ENCODE data around the gene MAPT. TPM values are rescaled to one million over a fixed set of nuclear protein-coding genes. Genes with fewer than 3 reads are reported as not detected.

The MAPT gene
- total RNA-seq, 1 donor from 2014 or later: 2.9 TPM

DNA sequence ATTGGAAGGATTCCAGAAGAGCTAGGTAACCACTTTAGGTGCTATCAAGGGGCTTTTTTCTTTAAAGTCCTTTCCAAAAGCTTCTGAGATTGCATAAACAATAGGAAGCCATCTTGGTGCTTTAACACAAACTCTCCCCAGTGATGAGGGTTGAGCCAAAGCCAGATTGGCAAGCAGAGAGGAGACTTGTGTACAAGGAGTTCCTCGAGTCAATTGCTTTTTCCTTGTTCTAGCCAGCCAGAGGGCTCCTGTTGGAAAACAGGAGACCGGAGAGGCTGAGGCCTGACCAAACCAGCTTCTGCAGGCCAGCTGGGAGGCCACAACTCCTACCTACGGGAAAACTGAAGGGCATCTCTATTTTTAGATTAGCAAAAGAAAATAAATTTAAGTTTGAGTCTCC, 46.5 kb downstream of the MAPT start:
- H3K4me3 Mint-ChIP-seq (ENCODE audit: unreplicated experiment): no peak overlapping the region
- H3K27ac Mint-ChIP-seq (ENCODE audit: unreplicated experiment): no peak overlapping the region
- peaks cover 5% of the 10 kb centered on the region for H3K4me1 Mint-ChIP-seq (ENCODE audit: low read depth)
- H3K27me3 Mint-ChIP-seq (ENCODE audit: low read depth): peaks cover 47% of the 10 kb centered on the region
- H3K36me3 Mint-ChIP-seq (ENCODE audit: low read depth): no peaks in the 10 kb centered on the region
- no peaks in the 10 kb centered on the region for H3K9me3 Mint-ChIP-seq (ENCODE audit: low read depth)
- DNase-seq (ENCODE audit: low spot score): no peak
- TF ChIP-seq, protein P1, sequence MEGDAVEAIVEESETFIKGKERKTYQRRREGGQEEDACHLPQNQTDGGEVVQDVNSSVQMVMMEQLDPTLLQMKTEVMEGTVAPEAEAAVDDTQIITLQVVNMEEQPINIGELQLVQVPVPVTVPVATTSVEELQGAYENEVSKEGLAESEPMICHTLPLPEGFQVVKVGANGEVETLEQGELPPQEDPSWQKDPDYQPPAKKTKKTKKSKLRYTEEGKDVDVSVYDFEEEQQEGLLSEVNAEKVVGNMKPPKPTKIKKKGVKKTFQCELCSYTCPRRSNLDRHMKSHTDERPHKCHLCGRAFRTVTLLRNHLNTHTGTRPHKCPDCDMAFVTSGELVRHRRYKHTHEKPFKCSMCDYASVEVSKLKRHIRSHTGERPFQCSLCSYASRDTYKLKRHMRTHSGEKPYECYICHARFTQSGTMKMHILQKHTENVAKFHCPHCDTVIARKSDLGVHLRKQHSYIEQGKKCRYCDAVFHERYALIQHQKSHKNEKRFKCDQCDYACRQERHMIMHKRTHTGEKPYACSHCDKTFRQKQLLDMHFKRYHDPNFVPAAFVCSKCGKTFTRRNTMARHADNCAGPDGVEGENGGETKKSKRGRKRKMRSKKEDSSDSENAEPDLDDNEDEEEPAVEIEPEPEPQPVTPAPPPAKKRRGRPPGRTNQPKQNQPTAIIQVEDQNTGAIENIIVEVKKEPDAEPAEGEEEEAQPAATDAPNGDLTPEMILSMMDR (IDR thresholded peaks at IDR 0.05): no peak

DNA sequence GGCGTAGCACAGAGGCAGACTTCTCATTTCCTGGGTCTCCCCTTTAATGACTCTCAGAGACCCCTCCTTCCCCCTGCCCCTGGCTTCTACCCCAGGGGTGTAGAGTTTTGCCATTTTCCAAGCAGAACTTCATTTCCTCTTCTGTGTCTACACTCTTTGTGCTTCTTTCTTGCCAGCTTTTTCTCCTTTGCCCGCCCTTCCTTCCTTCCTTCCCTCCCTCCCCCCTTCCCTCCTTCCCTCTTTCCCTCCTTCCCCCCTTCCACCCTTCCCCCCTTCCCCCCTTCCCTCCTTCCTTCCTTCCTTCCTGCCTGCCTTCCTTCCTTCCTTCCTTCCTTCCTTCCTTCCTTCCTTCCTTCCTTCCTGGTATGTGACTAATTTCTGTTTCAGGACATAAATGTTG, 47.0 kb downstream of the MAPT start:
- Mint-ChIP-seq H3K27me3 (ENCODE audit: low read depth) (peaks cover 41% of the 10 kb centered on the region), H3K4me3 (ENCODE audit: unreplicated experiment) (no peak overlapping the region), H3K36me3 (ENCODE audit: low read depth) (no peaks in the 10 kb centered on the region), H3K4me1 (ENCODE audit: low read depth) (peaks cover 5% of the 10 kb centered on the region), H3K9me3 (ENCODE audit: low read depth) (no peaks in the 10 kb centered on the region), H3K27ac (ENCODE audit: unreplicated experiment) (no peak overlapping the region)
- TF ChIP-seq, protein P1 (IDR thresholded peaks at IDR 0.05): no peak
- no peak for DNase-seq (ENCODE audit: low spot score)

DNA sequence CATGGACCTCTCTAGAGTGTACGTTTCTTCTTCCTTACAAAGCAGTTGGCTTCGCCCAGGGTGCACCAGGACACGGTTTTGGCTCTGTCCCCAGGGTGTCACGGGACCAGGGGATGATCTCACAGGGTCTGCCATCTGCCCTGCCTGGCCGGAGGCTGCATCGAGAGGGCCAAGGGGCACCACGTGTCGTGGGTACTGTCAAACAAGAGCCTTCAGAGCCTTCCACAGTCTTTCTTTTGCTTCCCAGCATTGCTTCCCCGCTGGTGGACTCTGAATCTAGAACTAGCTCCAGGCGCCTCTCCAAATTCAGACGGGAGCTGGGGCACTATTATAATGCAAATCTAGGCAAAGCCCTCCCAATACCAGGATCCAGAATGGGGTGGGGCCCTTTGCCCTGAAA, 47.9 kb downstream of the MAPT start:
- no peak for DNase-seq (ENCODE audit: low spot score)
- Mint-ChIP-seq H3K9me3 (ENCODE audit: low read depth) (no peaks in the 10 kb centered on the region), H3K27me3 (ENCODE audit: low read depth) (peaks cover 34% of the 10 kb centered on the region), H3K36me3 (ENCODE audit: low read depth) (no peaks in the 10 kb centered on the region), H3K4me1 (ENCODE audit: low read depth) (peaks cover 5% of the 10 kb centered on the region), H3K4me3 (ENCODE audit: unreplicated experiment) (no peak overlapping the region), H3K27ac (ENCODE audit: unreplicated experiment) (no peak overlapping the region)
- TF ChIP-seq, protein P1 (IDR thresholded peaks at IDR 0.05): no peak

DNA sequence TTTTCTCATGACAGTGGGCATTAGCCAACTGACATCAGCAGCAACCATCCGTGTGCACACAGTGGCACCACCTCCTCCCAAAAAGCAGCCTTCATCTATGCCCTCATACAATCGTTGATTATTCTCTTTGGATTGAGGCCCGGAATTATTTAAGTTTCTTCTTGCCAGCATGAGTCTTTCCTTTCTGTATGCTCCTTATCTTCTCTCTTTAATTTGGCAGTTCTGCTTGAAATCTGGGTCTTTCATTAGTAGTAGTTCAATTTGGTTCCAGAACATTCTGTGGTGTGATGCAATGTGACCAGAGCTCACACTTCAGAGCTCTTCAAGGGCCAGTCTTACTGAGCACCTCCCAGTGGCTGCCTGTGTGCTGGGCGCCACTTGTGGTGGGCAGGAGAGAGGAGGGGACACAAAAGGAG, 52.5 kb downstream of the MAPT start:
- H3K4me3 Mint-ChIP-seq (ENCODE audit: unreplicated experiment): no peak overlapping the region

DNA sequence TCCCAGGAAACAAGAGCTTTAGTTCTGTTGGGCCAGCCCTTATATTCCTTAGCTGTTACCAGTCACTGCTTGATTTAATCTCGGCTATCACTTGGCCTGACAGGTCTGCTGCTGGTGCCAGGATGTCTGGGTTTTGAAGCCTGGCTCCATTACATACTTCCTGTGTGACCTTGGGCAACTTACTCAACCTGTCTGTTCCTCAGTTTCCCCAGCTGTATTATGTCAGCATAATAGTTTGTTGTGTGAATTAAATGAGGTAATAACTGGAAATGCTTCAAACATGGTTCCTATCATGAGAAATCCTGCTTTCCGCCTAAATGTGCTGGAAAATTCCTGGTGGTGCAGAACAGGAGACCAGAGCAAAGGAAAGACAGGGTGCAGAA, 54.1 kb downstream of the MAPT start:
- Mint-ChIP-seq H3K4me3 (ENCODE audit: unreplicated experiment) (no peak overlapping the region), H3K27ac (ENCODE audit: unreplicated experiment) (no peak overlapping the region), H3K36me3 (ENCODE audit: low read depth) (no peaks in the 10 kb centered on the region), H3K27me3 (ENCODE audit: low read depth) (peaks cover 17% of the 10 kb centered on the region), H3K4me1 (ENCODE audit: low read depth) (peaks cover 5% of the 10 kb centered on the region), H3K9me3 (ENCODE audit: low read depth) (no peaks in the 10 kb centered on the region)
- DNase-seq (ENCODE audit: low spot score): no peak
- TF ChIP-seq, protein P1 (IDR thresholded peaks at IDR 0.05): no peak

More for the DNA sequence above, 52.5 kb downstream of the MAPT start:
- Mint-ChIP-seq H3K27me3 (ENCODE audit: low read depth) (peaks cover 23% of the 10 kb centered on the region), H3K9me3 (ENCODE audit: low read depth) (no peaks in the 10 kb centered on the region), H3K36me3 (ENCODE audit: low read depth) (no peaks in the 10 kb centered on the region), H3K27ac (ENCODE audit: unreplicated experiment) (no peak overlapping the region), H3K4me1 (ENCODE audit: low read depth) (peaks cover 9% of the 10 kb centered on the region)
- DNase-seq (ENCODE audit: low spot score): no peak
- TF ChIP-seq, protein P1 (IDR thresholded peaks at IDR 0.05): no peak

Data from chondrocyte (in vitro differentiated cells).